Measurements from ENCODE around the gene SLC38A5. TPM values are rescaled to one million over a fixed set of nuclear protein-coding genes. Genes with fewer than 3 reads are reported as not detected.

SLC38A5 gene
- total RNA-seq, 1 experiment from 2014 or later = 54.6 TPM

- H3K9ac ChIP-seq (ENCODE audit: low read length) = peak overlapping the region; percentile 73
- no peaks in the 10 kb centered on the region for H3K9me2 ChIP-seq (ENCODE audit: insufficient read depth)
- no peaks in the 10 kb centered on the region for H3K27me3 ChIP-seq (ENCODE audit: insufficient read depth, low read length)
- intact Hi-C loops (cut with micrococcal nuclease) = loop anchor here (2.0 kb wide), 1 partner anchor 34 kb away; no protein-coding TSS in a partner anchor
- H3K4me2 ChIP-seq (ENCODE audit: low read length) = peak overlapping the region; percentile 78
- H3K4me1 ChIP-seq (ENCODE audit: control insufficient read depth in 1 of 2, insufficient read depth in 2 of 2, low read length in 2 of 2) = peaks cover 6 to 18% of the 10 kb centered on the region in 2 experiments; a peak in 3 of 4 replicates
- peak overlapping the region; percentile 51 to 68 for H3K4me3 ChIP-seq (replicated peaks in 1 of 2; ENCODE audit: low read depth in 1 of 2, low read length in 2 of 2)
- CTCF ChIA-PET = no interaction called here
- H3K79me2 ChIP-seq (ENCODE audit: insufficient read depth, low read length) = no peaks in the 10 kb centered on the region
- peak overlapping the region; percentile 78; the same call in 1 of the 2 replicates for H3K27ac ChIP-seq (ENCODE audit: low read depth, low read length)
- H3K36me3 ChIP-seq (ENCODE audit: control insufficient read depth in 1 of 2, insufficient read depth in 2 of 2, low read length in 2 of 2) = no peaks in the 10 kb centered on the region
- RAD21 ChIA-PET (ENCODE audit: low non-redundant PET in 1 of 2, low total read pairs in 2 of 2, uncharacterized antibody in 2 of 2, unreplicated experiment in 2 of 2) = no interaction called here
- H3K9me3 ChIP-seq (ENCODE audit: control insufficient read depth in 1 of 2, insufficient read depth in 1 of 2, low read depth in 1 of 2, low read length in 2 of 2) = no peaks in the 10 kb centered on the region
- TF ChIP-seq ZFX (IDR thresholded peaks at IDR 0.05) (0 out of 2 replicates have a peak, but pooled peaks have one; percentile 23), SRF (IDR thresholded peaks at IDR 0.05; ENCODE audit: low read depth) (no peak), POLR2A (IDR thresholded peaks at IDR 0.05; ENCODE audit: borderline replicate concordance, extremely low read depth, insufficient read depth, insufficient read length) (no peak), TCF7L2 (IDR thresholded peaks at IDR 0.05; ENCODE audit: borderline replicate concordance, extremely low read depth, insufficient read depth, insufficient read length) (no peak), EGR1 (IDR thresholded peaks at IDR 0.05; ENCODE audit: low read depth) (no peak), ZBTB33 (IDR thresholded peaks at IDR 0.05; ENCODE audit: extremely low read depth, insufficient replicate concordance, low read length) (no peak)
- TSS peak; percentile 58 for BruUV-seq (replicated peaks)
- no peaks in the 10 kb centered on the region for H4K20me1 ChIP-seq (ENCODE audit: insufficient read depth)
- POLR2A ChIA-PET = no interaction called here
- ATAC-seq (peak; percentile 7; the same call in 1 of the 2 replicates), DNase-seq (ENCODE audit: low read depth, low spot score) (no peak)
- H2AFZ ChIP-seq (ENCODE audit: low read depth, low read length, poor library complexity, severe bottlenecking) = no peak overlapping the region
Observed at GRCh38 chrX:48509245-48509590, 39.2 kb upstream of the SLC38A5 start.
